GM12878 (cell line): ENCODE data around the gene SCLY. TPM values are rescaled to one million over a fixed set of nuclear protein-coding genes. Genes with fewer than 3 reads are reported as not detected.

Source experiments
- DPF2 ChIP-seq: fragments of 450-650 bp; IDR thresholded peaks from 2 replicates; pipeline ENCODE4 v1.6.1; 2017; ENCODE audit warnings: mild to moderate bottlenecking
- EZH2 ChIP-seq: IDR thresholded peaks from 2 replicates; pipeline ENCODE4 v1.6.1; 2012; ENCODE audit warnings: low read depth, mild to moderate bottlenecking, control low read depth, inconsistent platforms, low read length, borderline replicate concordance; ENCODE audit not compliant: control insufficient read depth
- FOS ChIP-seq: IDR thresholded peaks from 3 replicates; pipeline ENCODE4 v1.6.1; 2011; ENCODE audit warnings: borderline replicate concordance; ENCODE audit not compliant: insufficient read length; ENCODE audit errors: extremely low read depth
- HCFC1 ChIP-seq: fragments of 150-350 bp; IDR thresholded peaks from 2 replicates; pipeline ENCODE4 v1.6.1; 2014; ENCODE audit warnings: low read length
- NR2C1 ChIP-seq: fragments of 450-650 bp; IDR thresholded peaks from 2 replicates; pipeline ENCODE4 v1.6.1; 2017; ENCODE audit warnings: antibody characterized with exemption, mild to moderate bottlenecking, moderate library complexity
- POLR2AphosphoS2 ChIP-seq: IDR thresholded peaks from 2 replicates; pipeline ENCODE4 v1.6.1; 2011; ENCODE audit warnings: low read depth, mild to moderate bottlenecking, low read length, improper control_type of control experiment, moderate library complexity
- POLR2AphosphoS5 ChIP-seq: IDR thresholded peaks from 2 replicates; pipeline ENCODE4 v1.6.1; 2011; ENCODE audit warnings: mild to moderate bottlenecking, low read length, inconsistent platforms
- RELA ChIP-seq: fragments of 450-650 bp; IDR thresholded peaks from 2 replicates; pipeline ENCODE4 v1.8.0; 2014; ENCODE audit warnings: borderline replicate concordance; ENCODE audit not compliant: partially characterized antibody
- SREBF1 ChIP-seq: IDR thresholded peaks from 2 replicates; pipeline ENCODE4 v1.6.1; 2012; ENCODE audit warnings: mild to moderate bottlenecking, low read length
- SREBF2 ChIP-seq: IDR thresholded peaks from 2 replicates; pipeline ENCODE4 v1.6.1; 2012; ENCODE audit warnings: mild to moderate bottlenecking, low read length
- TCF3 ChIP-seq: IDR thresholded peaks from 2 replicates; pipeline ENCODE4 v1.6.1; 2012; ENCODE audit warnings: low read depth, mild to moderate bottlenecking, low read length, borderline replicate concordance; ENCODE audit not compliant: insufficient read depth
- ZNF217 ChIP-seq: fragments of 450-650 bp; IDR thresholded peaks from 2 replicates; pipeline ENCODE4 v1.6.1; 2017; ENCODE audit warnings: antibody characterized with exemption, mild to moderate bottlenecking
- polyA plus RNA-seq, 11 experiments: library from polyadenylated mRNA; depleted of rRNA in 4 of 11; unstranded in 6 of 11; stranded (reverse) in 5 of 11; fragments of >200 nt; fragmentation: Nextera tagmentation in 4 of 11; fragmentation: Illumina TruSeq in 1 of 11; extraction: Ambion mirVana in 4 of 11; extraction: Trizol in 1 of 11; gene quantifications; 1 replicate in 1 of 11; 2 replicates in 10 of 11; pipeline versions ENCODE4 v1.2.1 to v1.2.3, GENCODE V29; 2011 to 2016; ENCODE audit warnings: inconsistent platforms in 2 of 11, missing spikeins in 2 of 11, low read depth in 1 of 11
- total RNA-seq, 4 experiments: library from RNA; depleted of rRNA in 3 of 4; stranded (reverse); fragments of >200 nt in 3 of 4; fragmentation: Illumina TruSeq in 1 of 4; extraction: Trizol in 1 of 4; gene quantifications; 2 replicates each; pipeline versions ENCODE4 v1.2.1 to v1.2.3, GENCODE V29; 2013 to 2021
- TF ChIP-seq, protein P1 (sequence below): fragments of 450-650 bp; IDR thresholded peaks from 2 replicates; pipeline ENCODE4 v1.6.1; 2017; ENCODE audit warnings: mild to moderate bottlenecking, moderate library complexity
- TF ChIP-seq, protein P2 (sequence below): IDR thresholded peaks from 2 replicates; pipeline ENCODE4 v1.6.1; 2011; ENCODE audit warnings: low read depth, low read length, improper control_type of control experiment, borderline replicate concordance
- TF ChIP-seq, protein P3 (sequence below): fragments of 450-650 bp; IDR thresholded peaks from 2 replicates; pipeline ENCODE4 v1.6.1; 2018; ENCODE audit warnings: mild to moderate bottlenecking, low read depth, moderate library complexity; ENCODE audit not compliant: partially characterized antibody
- TF ChIP-seq, protein P4 (sequence below): fragments of 450-650 bp; IDR thresholded peaks from 2 replicates; pipeline ENCODE4 v1.6.1; 2016; ENCODE audit warnings: mild to moderate bottlenecking

The SCLY gene
- total and polyA plus RNA-seq, 10 of the 15 experiments (the other 5 are each of a cell fraction or from before 2014, with no cell fraction given), result 3.3 to 49.1 (median 32.3) TPM

DNA sequence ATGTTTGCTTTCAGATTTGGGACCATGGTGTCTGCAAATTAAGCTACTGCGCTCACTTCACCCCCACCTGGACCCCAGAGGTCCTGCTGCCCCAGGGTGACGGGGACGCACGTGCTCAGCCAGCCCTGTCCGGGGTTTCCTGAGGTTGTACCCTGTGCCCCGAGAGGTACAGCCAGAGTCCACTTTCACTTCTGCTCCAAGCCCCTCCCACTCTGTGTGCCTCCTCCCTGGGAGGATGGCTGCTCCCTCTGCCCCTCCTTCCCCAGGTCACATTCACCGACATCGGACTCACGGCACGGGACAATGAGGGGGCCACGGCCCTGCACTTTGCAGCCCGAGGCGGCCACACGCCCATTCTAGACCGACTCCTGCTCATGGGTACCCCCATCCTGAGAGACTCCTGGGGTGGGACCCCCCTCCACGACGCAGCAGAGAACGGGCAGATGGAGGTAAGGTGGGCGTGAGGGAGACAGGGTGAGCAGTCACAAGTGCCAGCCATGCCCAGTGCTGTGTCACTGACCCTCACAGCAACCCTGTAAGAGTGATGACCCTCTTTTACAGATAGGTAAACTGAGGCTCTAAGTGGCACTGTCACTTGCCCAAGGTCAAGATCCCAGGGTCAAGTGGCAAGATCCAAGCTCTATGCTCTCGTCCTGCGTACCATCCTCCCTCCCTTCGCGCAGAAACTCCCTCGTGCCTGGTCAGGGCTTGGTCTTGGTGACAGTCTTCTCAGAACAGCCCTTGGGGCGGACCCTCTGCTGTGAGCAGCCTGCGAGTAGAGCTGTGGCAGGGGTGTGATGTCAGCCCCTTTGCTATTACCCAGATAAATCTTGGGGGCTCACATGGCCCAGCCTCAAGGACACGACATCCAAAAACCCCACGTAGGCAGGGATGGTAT, 47.0 kb downstream of the SCLY start (continued):
- TF ChIP-seq, protein P1, sequence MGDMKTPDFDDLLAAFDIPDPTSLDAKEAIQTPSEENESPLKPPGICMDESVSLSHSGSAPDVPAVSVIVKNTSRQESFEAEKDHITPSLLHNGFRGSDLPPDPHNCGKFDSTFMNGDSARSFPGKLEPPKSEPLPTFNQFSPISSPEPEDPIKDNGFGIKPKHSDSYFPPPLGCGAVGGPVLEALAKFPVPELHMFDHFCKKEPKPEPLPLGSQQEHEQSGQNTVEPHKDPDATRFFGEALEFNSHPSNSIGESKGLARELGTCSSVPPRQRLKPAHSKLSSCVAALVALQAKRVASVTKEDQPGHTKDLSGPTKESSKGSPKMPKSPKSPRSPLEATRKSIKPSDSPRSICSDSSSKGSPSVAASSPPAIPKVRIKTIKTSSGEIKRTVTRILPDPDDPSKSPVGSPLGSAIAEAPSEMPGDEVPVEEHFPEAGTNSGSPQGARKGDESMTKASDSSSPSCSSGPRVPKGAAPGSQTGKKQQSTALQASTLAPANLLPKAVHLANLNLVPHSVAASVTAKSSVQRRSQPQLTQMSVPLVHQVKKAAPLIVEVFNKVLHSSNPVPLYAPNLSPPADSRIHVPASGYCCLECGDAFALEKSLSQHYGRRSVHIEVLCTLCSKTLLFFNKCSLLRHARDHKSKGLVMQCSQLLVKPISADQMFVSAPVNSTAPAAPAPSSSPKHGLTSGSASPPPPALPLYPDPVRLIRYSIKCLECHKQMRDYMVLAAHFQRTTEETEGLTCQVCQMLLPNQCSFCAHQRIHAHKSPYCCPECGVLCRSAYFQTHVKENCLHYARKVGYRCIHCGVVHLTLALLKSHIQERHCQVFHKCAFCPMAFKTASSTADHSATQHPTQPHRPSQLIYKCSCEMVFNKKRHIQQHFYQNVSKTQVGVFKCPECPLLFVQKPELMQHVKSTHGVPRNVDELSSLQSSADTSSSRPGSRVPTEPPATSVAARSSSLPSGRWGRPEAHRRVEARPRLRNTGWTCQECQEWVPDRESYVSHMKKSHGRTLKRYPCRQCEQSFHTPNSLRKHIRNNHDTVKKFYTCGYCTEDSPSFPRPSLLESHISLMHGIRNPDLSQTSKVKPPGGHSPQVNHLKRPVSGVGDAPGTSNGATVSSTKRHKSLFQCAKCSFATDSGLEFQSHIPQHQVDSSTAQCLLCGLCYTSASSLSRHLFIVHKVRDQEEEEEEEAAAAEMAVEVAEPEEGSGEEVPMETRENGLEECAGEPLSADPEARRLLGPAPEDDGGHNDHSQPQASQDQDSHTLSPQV, result no peak
- TF ChIP-seq SREBF1 (no peak), RELA (peak; percentile 67), POLR2AphosphoS2 (no peak), TCF3 (no peak), NR2C1 (no peak), HCFC1 (no peak), EZH2 (no peak), FOS (no peak), SREBF2 (no peak), ZNF217 (no peak), POLR2AphosphoS5 (no peak), DPF2 (0 out of 2 replicates have a peak, but pooled peaks have one; percentile 26)
- TF ChIP-seq, protein P2, sequence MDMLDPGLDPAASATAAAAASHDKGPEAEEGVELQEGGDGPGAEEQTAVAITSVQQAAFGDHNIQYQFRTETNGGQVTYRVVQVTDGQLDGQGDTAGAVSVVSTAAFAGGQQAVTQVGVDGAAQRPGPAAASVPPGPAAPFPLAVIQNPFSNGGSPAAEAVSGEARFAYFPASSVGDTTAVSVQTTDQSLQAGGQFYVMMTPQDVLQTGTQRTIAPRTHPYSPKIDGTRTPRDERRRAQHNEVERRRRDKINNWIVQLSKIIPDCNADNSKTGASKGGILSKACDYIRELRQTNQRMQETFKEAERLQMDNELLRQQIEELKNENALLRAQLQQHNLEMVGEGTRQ, result no peak
- TF ChIP-seq, protein P3, sequence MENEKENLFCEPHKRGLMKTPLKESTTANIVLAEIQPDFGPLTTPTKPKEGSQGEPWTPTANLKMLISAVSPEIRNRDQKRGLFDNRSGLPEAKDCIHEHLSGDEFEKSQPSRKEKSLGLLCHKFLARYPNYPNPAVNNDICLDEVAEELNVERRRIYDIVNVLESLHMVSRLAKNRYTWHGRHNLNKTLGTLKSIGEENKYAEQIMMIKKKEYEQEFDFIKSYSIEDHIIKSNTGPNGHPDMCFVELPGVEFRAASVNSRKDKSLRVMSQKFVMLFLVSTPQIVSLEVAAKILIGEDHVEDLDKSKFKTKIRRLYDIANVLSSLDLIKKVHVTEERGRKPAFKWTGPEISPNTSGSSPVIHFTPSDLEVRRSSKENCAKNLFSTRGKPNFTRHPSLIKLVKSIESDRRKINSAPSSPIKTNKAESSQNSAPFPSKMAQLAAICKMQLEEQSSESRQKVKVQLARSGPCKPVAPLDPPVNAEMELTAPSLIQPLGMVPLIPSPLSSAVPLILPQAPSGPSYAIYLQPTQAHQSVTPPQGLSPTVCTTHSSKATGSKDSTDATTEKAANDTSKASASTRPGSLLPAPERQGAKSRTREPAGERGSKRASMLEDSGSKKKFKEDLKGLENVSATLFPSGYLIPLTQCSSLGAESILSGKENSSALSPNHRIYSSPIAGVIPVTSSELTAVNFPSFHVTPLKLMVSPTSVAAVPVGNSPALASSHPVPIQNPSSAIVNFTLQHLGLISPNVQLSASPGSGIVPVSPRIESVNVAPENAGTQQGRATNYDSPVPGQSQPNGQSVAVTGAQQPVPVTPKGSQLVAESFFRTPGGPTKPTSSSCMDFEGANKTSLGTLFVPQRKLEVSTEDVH, result no peak
- TF ChIP-seq, protein P4, sequence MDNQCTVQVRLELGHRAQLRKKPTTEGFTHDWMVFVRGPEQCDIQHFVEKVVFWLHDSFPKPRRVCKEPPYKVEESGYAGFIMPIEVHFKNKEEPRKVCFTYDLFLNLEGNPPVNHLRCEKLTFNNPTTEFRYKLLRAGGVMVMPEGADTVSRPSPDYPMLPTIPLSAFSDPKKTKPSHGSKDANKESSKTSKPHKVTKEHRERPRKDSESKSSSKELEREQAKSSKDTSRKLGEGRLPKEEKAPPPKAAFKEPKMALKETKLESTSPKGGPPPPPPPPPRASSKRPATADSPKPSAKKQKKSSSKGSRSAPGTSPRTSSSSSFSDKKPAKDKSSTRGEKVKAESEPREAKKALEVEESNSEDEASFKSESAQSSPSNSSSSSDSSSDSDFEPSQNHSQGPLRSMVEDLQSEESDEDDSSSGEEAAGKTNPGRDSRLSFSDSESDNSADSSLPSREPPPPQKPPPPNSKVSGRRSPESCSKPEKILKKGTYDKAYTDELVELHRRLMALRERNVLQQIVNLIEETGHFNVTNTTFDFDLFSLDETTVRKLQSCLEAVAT, result no peak
